Liver (tissue), 9 donors: Measurements from ENCODE around the gene PCCB. TPM values are rescaled to one million over a fixed set of nuclear protein-coding genes. Genes with fewer than 3 reads are reported as not detected.

Experiments used
- DNase-seq: peaks from one replicate; pipeline ENCODE4 v3.0.0-alpha.2; 2017; ENCODE audit warnings: low spot score
- H3K27ac ChIP-seq, 2 donors: one replicate each; pipeline ENCODE4 v1.7.0; 2013; ENCODE audit warnings: inconsistent platforms in 2 of 2, low read length in 2 of 2, control low read depth in 1 of 2, low read depth in 1 of 2, mild to moderate bottlenecking in 1 of 2
- H3K27me3 ChIP-seq, 4 donors: one replicate each; pipeline versions ENCODE4 v1.6.1 to v1.7.0; 2013; ENCODE audit warnings: low read length in 3 of 4, inconsistent platforms in 1 of 4, mild to moderate bottlenecking in 1 of 4, moderate library complexity in 1 of 4; ENCODE audit not compliant: control insufficient read depth in 4 of 4, insufficient read depth in 4 of 4
- H3K36me3 ChIP-seq, 4 donors: one replicate each; pipeline versions ENCODE4 v1.6.1 to v1.7.0; 2013; ENCODE audit warnings: low read length in 3 of 4, mild to moderate bottlenecking in 3 of 4, low read depth in 1 of 4, moderate library complexity in 1 of 4; ENCODE audit not compliant: control insufficient read depth in 4 of 4, insufficient read depth in 3 of 4
- H3K4me1 ChIP-seq, 4 donors: one replicate each; pipeline versions ENCODE4 v1.6.1 to v1.7.0; 2013; ENCODE audit warnings: low read length in 3 of 4, mild to moderate bottlenecking in 3 of 4, moderate library complexity in 1 of 4; ENCODE audit not compliant: control insufficient read depth in 4 of 4, insufficient read depth in 4 of 4
- H3K4me3 ChIP-seq, 3 donors: one replicate each; pipeline versions ENCODE4 v1.6.1 to v1.7.0; 2013; ENCODE audit warnings: low read length in 3 of 3, control low read depth in 1 of 3, low read depth in 1 of 3, mild to moderate bottlenecking in 1 of 3
- H3K9ac ChIP-seq, 2 donors: one replicate each; pipeline ENCODE4 v1.7.0; 2013; ENCODE audit warnings: low read length in 2 of 2, mild to moderate bottlenecking in 2 of 2, moderate library complexity in 2 of 2, control low read depth in 1 of 2, low read depth in 1 of 2
- H3K9me3 ChIP-seq, 4 donors: one replicate each; pipeline versions ENCODE4 v1.6.1 to v1.7.0; 2013; ENCODE audit warnings: low read length in 3 of 4; ENCODE audit not compliant: control insufficient read depth in 4 of 4
- CTCF ChIP-seq: fragments of 150-350 bp; IDR thresholded peaks from 2 replicates; pipeline ENCODE4 v1.5.1; 2017; ENCODE audit warnings: improper control_type of control experiment, low read depth, low read length; ENCODE audit not compliant: missing input control
- EGR1 ChIP-seq, 2 donors: IDR thresholded peaks; 2 replicates each; pipeline ENCODE4 v1.6.1; 2016 to 2018; ENCODE audit warnings: antibody characterized with exemption in 2 of 2, low read depth in 2 of 2
- FOXA1 ChIP-seq: IDR thresholded peaks from 2 replicates; pipeline ENCODE4 v1.6.1; 2016; ENCODE audit warnings: antibody characterized with exemption
- FOXA2 ChIP-seq: IDR thresholded peaks from 2 replicates; pipeline ENCODE4 v1.6.1; 2016; ENCODE audit warnings: antibody characterized with exemption
- GABPA ChIP-seq, 2 donors: IDR thresholded peaks in 1 of 2; conservative IDR thresholded peaks in 1 of 2; 2 replicates each; pipeline ENCODE4 v1.6.1; 2016; ENCODE audit warnings: antibody characterized with exemption in 2 of 2, mild to moderate bottlenecking in 1 of 2, moderate library complexity in 1 of 2
- HNF4A ChIP-seq, 2 donors: conservative IDR thresholded peaks; 2 replicates each; pipeline ENCODE4 v1.6.1; 2016; ENCODE audit warnings: antibody characterized with exemption in 2 of 2, mild to moderate bottlenecking in 2 of 2
- HNF4G ChIP-seq: IDR thresholded peaks from 2 replicates; pipeline ENCODE4 v1.6.1; 2016; ENCODE audit warnings: antibody characterized with exemption
- JUND ChIP-seq, 2 donors: IDR thresholded peaks; 2 replicates each; pipeline ENCODE4 v1.6.1; 2016; ENCODE audit warnings: antibody characterized with exemption in 2 of 2
- NR2F2 ChIP-seq: IDR thresholded peaks from 2 replicates; pipeline ENCODE4 v1.6.1; 2016; ENCODE audit warnings: antibody characterized with exemption
- RAD21 ChIP-seq, 2 donors: IDR thresholded peaks; 2 replicates each; pipeline ENCODE4 v1.6.1; 2016; ENCODE audit warnings: antibody characterized with exemption in 2 of 2, mild to moderate bottlenecking in 2 of 2
- REST ChIP-seq: IDR thresholded peaks from 2 replicates; pipeline ENCODE4 v1.6.1; 2016; ENCODE audit warnings: antibody characterized with exemption, mild to moderate bottlenecking
- RXRA ChIP-seq, 2 donors: IDR thresholded peaks; 2 replicates each; pipeline ENCODE4 v1.6.1; 2017 to 2018; ENCODE audit warnings: antibody characterized with exemption in 2 of 2, mild to moderate bottlenecking in 1 of 2
- SP1 ChIP-seq: IDR thresholded peaks from 2 replicates; pipeline ENCODE4 v1.6.1; 2018; ENCODE audit warnings: antibody characterized with exemption, mild to moderate bottlenecking
- TAF1 ChIP-seq: conservative IDR thresholded peaks from 2 replicates; pipeline ENCODE4 v1.6.1; 2016; ENCODE audit warnings: antibody characterized with exemption, mild to moderate bottlenecking
- YY1 ChIP-seq: IDR thresholded peaks from 2 replicates; pipeline ENCODE4 v1.6.1; 2016; ENCODE audit warnings: antibody characterized with exemption, mild to moderate bottlenecking
- ZBTB33 ChIP-seq: IDR thresholded peaks from 2 replicates; pipeline ENCODE4 v1.6.1; 2016; ENCODE audit warnings: antibody characterized with exemption
- WGBS: extraction: QIAGEN DNeasy Blood & Tissue Kit; methylation state at CpG from one replicate; pipeline ENCODE4 v1.1.7; 2013; 5-methylcytosine and 5-hydroxymethylcytosine counted together
- polyA plus RNA-seq, 2 donors: library from polyadenylated mRNA; stranded (reverse) in 1 of 2; unstranded in 1 of 2; fragments of 200-250 nt in 1 of 2; fragments of >200 nt in 1 of 2; fragmentation: Nextera tagmentation in 1 of 2; extraction: Ambion mirVana in 1 of 2; gene quantifications; one replicate each; pipeline versions ENCODE4 v1.2.1 to v1.2.3, GENCODE V29; 2013 to 2015
- total RNA-seq, 2 donors: library from RNA; depleted of rRNA; stranded (reverse); fragments of >200 nt; gene quantifications; one replicate each; pipeline ENCODE4 v1.2.3, GENCODE V29; 2014
- TF ChIP-seq, protein P1 (sequence below): IDR thresholded peaks from 2 replicates; pipeline ENCODE4 v1.6.1; 2016; ENCODE audit warnings: antibody characterized with exemption
- TF ChIP-seq, protein P2 (sequence below): IDR thresholded peaks from 2 replicates; pipeline ENCODE4 v1.6.1; 2016; ENCODE audit warnings: antibody characterized with exemption
- donor health status: healthy.
- donor health status: healthy.
- donor health status: healthy.
- donor health status: healthy.
- donor health status: healthy.

Gene PCCB
- total and polyA plus RNA-seq, 4 donors = 72.8 to 120 (median 95.0) TPM

- no peak for DNase-seq
- WGBS = 93% methylated on average over 2 of the region's 2 CpGs
- Histone ChIP-seq H3K9ac (no peak overlapping the region), H3K4me1 (no peaks in the 10 kb centered on the region), H3K4me3 (no peak overlapping the region), H3K9me3 (no peaks in the 10 kb centered on the region), H3K27me3 (no peaks in the 10 kb centered on the region), H3K36me3 (peaks cover 7 to 62% (median 34%) of the 10 kb centered on the region in 4 donors), H3K27ac (no peak overlapping the region)
- TF ChIP-seq SP1 = no peak
- TF ChIP-seq JUND (IDR thresholded peaks at IDR 0.05) = no peak
- TF ChIP-seq, protein P1, sequence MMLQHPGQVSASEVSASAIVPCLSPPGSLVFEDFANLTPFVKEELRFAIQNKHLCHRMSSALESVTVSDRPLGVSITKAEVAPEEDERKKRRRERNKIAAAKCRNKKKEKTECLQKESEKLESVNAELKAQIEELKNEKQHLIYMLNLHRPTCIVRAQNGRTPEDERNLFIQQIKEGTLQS = no peak
- no peak for TF ChIP-seq TAF1
- no peak for TF ChIP-seq RXRA (IDR thresholded peaks at IDR 0.05)
- TF ChIP-seq EGR1 (IDR thresholded peaks at IDR 0.05; ENCODE audit: low read depth in 2 of 2) = no peak
- no peak for TF ChIP-seq HNF4G
- TF ChIP-seq ZBTB33 = no peak
- TF ChIP-seq NR2F2 = no peak
- TF ChIP-seq YY1 = no peak
- no peak for TF ChIP-seq CTCF
- no peak for TF ChIP-seq GABPA (IDR thresholded peaks at IDR 0.05 in 1 of 2, conservative IDR thresholded peaks at IDR 0.05 in 1 of 2)
- TF ChIP-seq HNF4A (conservative IDR thresholded peaks at IDR 0.05) = no peak
- no peak for TF ChIP-seq RAD21 (IDR thresholded peaks at IDR 0.05)
- TF ChIP-seq FOXA1 = no peak
- TF ChIP-seq, protein P2, sequence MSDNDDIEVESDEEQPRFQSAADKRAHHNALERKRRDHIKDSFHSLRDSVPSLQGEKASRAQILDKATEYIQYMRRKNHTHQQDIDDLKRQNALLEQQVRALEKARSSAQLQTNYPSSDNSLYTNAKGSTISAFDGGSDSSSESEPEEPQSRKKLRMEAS = no peak
- TF ChIP-seq REST = no peak
- TF ChIP-seq FOXA2 = no peak
These were observed 50.3 kb downstream of the PCCB start for GRCh38 chr3:136300444-136300843.
